DMS79 (cell line): ENCODE data around the gene SDC3.
"Not testable (repeated sequence)": the region's sequence is repeated elsewhere in the genome, so short reads cannot be mapped to it uniquely, and the experiment has no call there.

ENCODE experiments used
- DNase-seq: peaks from one replicate; lab custom pipeline; 2025; lab: John Stamatoyannopoulos, UW

Gene SDC3

GRCh38 chr1:30908696-30909364, at the start of gene SDC3:
Gene SDC3, minus strand, starts transcription at chr1:30908758. Its CDS starts 172 bp downstream, at chr1:30908586.
- DNase-seq = no peak

GRCh38 chr1:30957560-30958222, 49.1 kb upstream of the SDC3 start:
- DNase-seq = no peak

GRCh38 chr1:30955448-30956015, 47.0 kb upstream of the SDC3 start:
- DNase-seq = no peak

GRCh38 chr1:30953685-30954084, 45.1 kb upstream of the SDC3 start:
- no peak for DNase-seq

- DNase-seq = peak; percentile 82
Observed at GRCh38 chr1:30952098-30952497, 43.5 kb upstream of the SDC3 start.

- DNase-seq = no peak
Observed at GRCh38 chr1:30950700-30951099, 42.1 kb upstream of the SDC3 start.

- DNase-seq = peak; percentile 85
Observed at GRCh38 chr1:30950053-30950452, 41.5 kb upstream of the SDC3 start.

- DNase-seq = not testable (repeated sequence)
Observed at GRCh38 chr1:30949487-30949838, 40.9 kb upstream of the SDC3 start.

GRCh38 chr1:30948813-30949486, 40.4 kb upstream of the SDC3 start:
- not testable (repeated sequence) for DNase-seq

- DNase-seq = no peak
Observed at GRCh38 chr1:30948278-30948677, 39.7 kb upstream of the SDC3 start.

GRCh38 chr1:30947212-30947611, 38.7 kb upstream of the SDC3 start:
- no peak for DNase-seq

GRCh38 chr1:30942326-30942963, 33.9 kb upstream of the SDC3 start:
- DNase-seq = no peak

GRCh38 chr1:30940541-30940940, 32.0 kb upstream of the SDC3 start:
- no peak for DNase-seq

- no peak for DNase-seq
Observed at GRCh38 chr1:30936541-30937171, 28.1 kb upstream of the SDC3 start.

- DNase-seq = not testable (repeated sequence)
Observed at GRCh38 chr1:30935758-30936157, 27.2 kb upstream of the SDC3 start.

GRCh38 chr1:30934613-30935012, 26.1 kb upstream of the SDC3 start:
- DNase-seq = peak; percentile 32

- DNase-seq = no peak
Observed at GRCh38 chr1:30933874-30934252, 25.3 kb upstream of the SDC3 start.

- no peak for DNase-seq
Observed at GRCh38 chr1:30930631-30931173, 22.1 kb upstream of the SDC3 start.

- no peak for DNase-seq
Observed at GRCh38 chr1:30929944-30930525, 21.5 kb upstream of the SDC3 start.

- DNase-seq = no peak
Observed at GRCh38 chr1:30929135-30929889, 20.8 kb upstream of the SDC3 start.

- DNase-seq = no peak
Observed at GRCh38 chr1:30928789-30929134, 20.2 kb upstream of the SDC3 start.
